GM12878 (cell line): ENCODE measurements around the gene CLVS2. TPM values are rescaled to one million over a fixed set of nuclear protein-coding genes. Genes with fewer than 3 reads are reported as not detected.

ENCODE experiments used
- ATAC-seq: fragments of 200-7000 bp; cut with Tn5 transposase; 3 replicates; pipeline ENCODE4 v1.9.1; 2020; ENCODE audit warnings: mild to moderate bottlenecking, moderate library complexity
- BruUV-seq: library from RNA; stranded (reverse); fragments of 400-500 nt; replicated peaks from 2 replicates; lab custom pipeline; 2021; lab: Mats Ljungman, UMichigan
- CTCF ChIA-PET: fragments of 300-600 bp; sonication (Branson Sonifier 250); formaldehyde crosslinking; extraction: SDS; loops from one replicate; lab custom pipeline; 2021; ENCODE audit warnings: inconsistent platforms; lab: Yijun Ruan, JAX
- POLR2A ChIA-PET: fragments of 350-600 bp; formaldehyde crosslinking; extraction: SDS; loops from one replicate; lab custom pipeline; 2021; ENCODE audit warnings: inconsistent platforms; lab: Charles Lee
- RAD21 ChIA-PET: fragments of 300-600 bp; sonication (Branson Sonifier 250); formaldehyde crosslinking; loops from one replicate; lab custom pipeline; 2023; ENCODE audit warnings: antibody characterized with exemption; ENCODE audit not compliant: unreplicated experiment; lab: Charles Lee
- SMC1A ChIA-PET: fragments of 300-600 bp; sonication (Branson Sonifier 250); formaldehyde crosslinking; loops from one replicate; lab custom pipeline; 2023; ENCODE audit not compliant: unreplicated experiment, uncharacterized antibody; lab: Charles Lee
- DNase-seq: peaks from one replicate; pipeline ENCODE4 v3.0.0-alpha.2; 2011; ENCODE audit warnings: low read depth, low spot score
- FAIRE-seq: peaks from 3 replicates; lab custom pipeline; 2011; peaks lifted over from hg19 to GRCh38; lab: Jason Lieb, UNC
- H2AFZ ChIP-seq: 2 replicates; pipeline ENCODE4 v1.6.0; 2011; ENCODE audit warnings: low read depth, low read length, control low read depth; ENCODE audit not compliant: control insufficient read depth
- H3K27ac ChIP-seq: 2 replicates; pipeline ENCODE4 v1.5.1; 2011; ENCODE audit warnings: control low read depth; ENCODE audit not compliant: control insufficient read depth, insufficient read depth
- H3K27me3 ChIP-seq, 2 experiments: replicated peaks in 1 of 2; 2 replicates each; pipeline versions ENCODE4 v1.6.0 to v1.6.1; 2011; ENCODE audit warnings: low read length in 1 of 2; ENCODE audit not compliant: control insufficient read depth in 2 of 2, insufficient read depth in 2 of 2
- H3K36me3 ChIP-seq, 2 experiments: 2 replicates each; pipeline ENCODE4 v1.5.1; 2011; ENCODE audit warnings: low read length in 1 of 2; ENCODE audit not compliant: control insufficient read depth in 2 of 2, insufficient read depth in 2 of 2
- H3K4me1 ChIP-seq: 2 replicates; pipeline ENCODE4 v1.6.1; 2011; ENCODE audit warnings: mild to moderate bottlenecking, low read length, moderate library complexity, mixed read lengths; ENCODE audit not compliant: control insufficient read depth, insufficient read depth
- H3K4me2 ChIP-seq: 2 replicates; pipeline ENCODE4 v1.6.0; 2011; ENCODE audit warnings: control low read depth; ENCODE audit not compliant: control insufficient read depth, insufficient read depth
- H3K4me3 ChIP-seq: fragments of 200-600 bp; sonication (generic); 2 replicates; pipeline ENCODE4 v1.5.1; 2016
- H3K79me2 ChIP-seq: 2 replicates; pipeline ENCODE4 v1.6.0; 2011; ENCODE audit warnings: low read length; ENCODE audit not compliant: control insufficient read depth, insufficient read depth
- H3K9ac ChIP-seq: 2 replicates; pipeline ENCODE4 v1.8.0; 2011; ENCODE audit warnings: low read length, control low read depth, mixed read lengths; ENCODE audit not compliant: control insufficient read depth, insufficient read depth
- H3K9me3 ChIP-seq: replicated peaks from 3 replicates; pipeline ENCODE4 v1.5.1; 2011; ENCODE audit warnings: mild to moderate bottlenecking, low read length; ENCODE audit not compliant: control insufficient read depth, insufficient read depth
- H4K20me1 ChIP-seq: 2 replicates; pipeline ENCODE4 v1.6.0; 2011; ENCODE audit not compliant: control insufficient read depth, insufficient read depth
- E2F4 ChIP-seq: IDR thresholded peaks from 2 replicates; pipeline ENCODE4 v1.6.1; 2012; ENCODE audit warnings: low read depth, low read length, improper control_type of control experiment
- JUNB ChIP-seq: IDR thresholded peaks from 2 replicates; pipeline ENCODE4 v1.6.1; 2016; ENCODE audit warnings: antibody characterized with exemption, mild to moderate bottlenecking
- KDM1A ChIP-seq: fragments of 200-600 bp; sonication (generic); IDR thresholded peaks from 2 replicates; pipeline ENCODE4 v1.6.1; 2016; ENCODE audit warnings: borderline replicate concordance
- LARP7 ChIP-seq: fragments of 450-650 bp; IDR thresholded peaks from 2 replicates; pipeline ENCODE4 v1.6.1; 2017; ENCODE audit warnings: mild to moderate bottlenecking
- NFXL1 ChIP-seq: fragments of 450-650 bp; IDR thresholded peaks from 2 replicates; pipeline ENCODE4 v1.6.1; 2017; ENCODE audit warnings: antibody characterized with exemption, mild to moderate bottlenecking, borderline replicate concordance
- NR2C1 ChIP-seq: fragments of 450-650 bp; IDR thresholded peaks from 2 replicates; pipeline ENCODE4 v1.6.1; 2017; ENCODE audit warnings: antibody characterized with exemption, mild to moderate bottlenecking, moderate library complexity
- NRF1 ChIP-seq: conservative IDR thresholded peaks from 2 replicates; pipeline ENCODE4 v1.6.1; 2011; ENCODE audit warnings: mild to moderate bottlenecking, low read depth, low read length, improper control_type of control experiment
- PML ChIP-seq: IDR thresholded peaks from 2 replicates; pipeline ENCODE4 v1.6.1; 2012; ENCODE audit warnings: low read length, inconsistent platforms
- POLR2A ChIP-seq: IDR thresholded peaks from 2 replicates; pipeline ENCODE4 v1.6.1; 2011; ENCODE audit warnings: low read depth, mild to moderate bottlenecking, low read length
- POLR2AphosphoS2 ChIP-seq: IDR thresholded peaks from 2 replicates; pipeline ENCODE4 v1.6.1; 2011; ENCODE audit warnings: low read depth, mild to moderate bottlenecking, low read length, improper control_type of control experiment, moderate library complexity
- SIN3A ChIP-seq: IDR thresholded peaks from 2 replicates; pipeline ENCODE4 v1.6.1; 2012; ENCODE audit warnings: low read depth, low read length, improper control_type of control experiment
- SIX5 ChIP-seq: IDR thresholded peaks from 2 replicates; pipeline ENCODE4 v1.6.1; 2011; ENCODE audit warnings: mild to moderate bottlenecking, low read depth, low read length, moderate library complexity; ENCODE audit not compliant: severe bottlenecking
- SMC3 ChIP-seq: IDR thresholded peaks from 2 replicates; pipeline ENCODE4 v1.6.1; 2011; ENCODE audit warnings: low read length, improper control_type of control experiment, borderline replicate concordance
- SP1 ChIP-seq: IDR thresholded peaks from one replicate; pipeline ENCODE4 v1.6.1; 2011; ENCODE audit warnings: low read depth, low read length
- SREBF1 ChIP-seq: IDR thresholded peaks from 2 replicates; pipeline ENCODE4 v1.6.1; 2012; ENCODE audit warnings: mild to moderate bottlenecking, low read length
- SUZ12 ChIP-seq: fragments of 200-600 bp; sonication (generic); IDR thresholded peaks from one replicate; pipeline ENCODE4 v1.6.1; 2018; ENCODE audit warnings: antibody characterized with exemption, mild to moderate bottlenecking; ENCODE audit not compliant: unreplicated experiment
- YBX1 ChIP-seq: fragments of 450-650 bp; IDR thresholded peaks from 2 replicates; pipeline ENCODE4 v1.6.1; 2016; ENCODE audit warnings: antibody characterized with exemption
- YY1 ChIP-seq: IDR thresholded peaks from 2 replicates; pipeline ENCODE4 v1.6.1; 2011; ENCODE audit warnings: low read depth, mild to moderate bottlenecking, low read length
- ZNF274 ChIP-seq: IDR thresholded peaks from one replicate; pipeline ENCODE4 v1.8.0; 2011; ENCODE audit not compliant: insufficient read length, insufficient read depth
- ZZZ3 ChIP-seq: IDR thresholded peaks from 2 replicates; pipeline ENCODE4 v1.6.1; 2011; ENCODE audit warnings: low read depth; ENCODE audit not compliant: control insufficient read depth, insufficient read length
- WGBS: methylation state at CpG from one replicate; pipeline ENCODE4 v1.1.6; 2016; ENCODE audit warnings: low lambda C conversion rate; ENCODE audit not compliant: insufficient replicate concordance, insufficient coverage; ENCODE audit errors: missing lambda C conversion rate; 5-methylcytosine and 5-hydroxymethylcytosine counted together
- in situ Hi-C: fragments of 300-500 bp; cut with MboI; formaldehyde crosslinking; loops from 9 replicates; pipeline ENCODE4 v1.14.3; 2018; ENCODE audit warnings: mixed read lengths
- intact Hi-C: fragments of 100-400 bp; cut with micrococcal nuclease; formaldehyde crosslinking; loops from one replicate; pipeline ENCODE4 v1.14.2; 2022; ENCODE audit not compliant: unreplicated experiment
- polyA plus RNA-seq, 11 experiments: library from polyadenylated mRNA; depleted of rRNA in 4 of 11; unstranded in 6 of 11; stranded (reverse) in 5 of 11; fragments of >200 nt; fragmentation: Nextera tagmentation in 4 of 11; fragmentation: Illumina TruSeq in 1 of 11; extraction: Ambion mirVana in 4 of 11; extraction: Trizol in 1 of 11; gene quantifications; 1 replicate in 1 of 11; 2 replicates in 10 of 11; pipeline versions ENCODE4 v1.2.1 to v1.2.3, GENCODE V29; 2011 to 2016; ENCODE audit warnings: inconsistent platforms in 2 of 11, missing spikeins in 2 of 11, low read depth in 1 of 11
- total RNA-seq, 4 experiments: library from RNA; depleted of rRNA in 3 of 4; stranded (reverse); fragments of >200 nt in 3 of 4; fragmentation: Illumina TruSeq in 1 of 4; extraction: Trizol in 1 of 4; gene quantifications; 2 replicates each; pipeline versions ENCODE4 v1.2.1 to v1.2.3, GENCODE V29; 2013 to 2021

The CLVS2 gene
- total and polyA plus RNA-seq, 10 of the 15 experiments (the other 5 are each of a cell fraction or from before 2014, with no cell fraction given): not detected

DNA sequence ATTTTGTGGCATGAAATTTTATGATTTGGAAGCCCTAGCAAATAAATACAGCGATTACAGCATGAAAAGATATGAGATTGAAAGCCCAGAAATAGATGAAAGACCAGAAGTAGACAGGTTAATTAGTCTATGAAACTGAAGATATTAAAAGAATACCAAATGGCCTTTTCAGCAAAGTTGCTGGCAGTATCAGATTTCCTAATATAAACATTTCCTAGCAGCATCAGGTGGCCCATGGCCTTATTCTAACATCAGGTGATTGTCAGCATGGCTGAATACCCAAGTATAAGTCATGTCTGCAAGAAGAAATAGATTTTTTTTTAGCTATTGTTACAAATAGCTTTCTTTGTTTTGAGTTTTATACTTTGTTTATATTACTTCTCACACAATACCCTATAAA lies 93.2 kb downstream of the CLVS2 start:
- no peak overlapping the region for H3K9ac ChIP-seq
- H3K27me3 ChIP-seq: no peaks in the 10 kb centered on the region
- H3K4me1 ChIP-seq: no peaks in the 10 kb centered on the region
- in situ Hi-C loops: no loop called here
- WGBS: 0% methylated on average over 1 of the region's 1 CpG
- no peaks in the 10 kb centered on the region for H3K79me2 ChIP-seq
- no peak overlapping the region for H3K4me3 ChIP-seq
- ChIA-PET POLR2A (no interaction called here), RAD21 (no interaction called here), SMC1A (interaction anchor here (0.6 to 1.4 kb wide), 2 partner anchors 219 to 561 kb away, joined by 3 to 4 read pairs; no protein-coding TSS in a partner anchor), CTCF (no interaction called here)
- ATAC-seq: no peak
- DNase-seq: no peak
- TF ChIP-seq NFXL1 (no peak), SMC3 (no peak), SP1 (no peak), ZNF274 (no peak), POLR2AphosphoS2 (no peak), JUNB (no peak), POLR2A (no peak), ZZZ3 (no peak), KDM1A (no peak), SIX5 (no peak), LARP7 (no peak), PML (no peak), NR2C1 (no peak), SUZ12 (no peak), E2F4 (no peak), NRF1 (no peak), SREBF1 (no peak), SIN3A (no peak), YY1 (no peak), YBX1 (no peak)
- no peaks in the 10 kb centered on the region for H3K9me3 ChIP-seq
- no peaks in the 10 kb centered on the region for H3K36me3 ChIP-seq
- BruUV-seq: no TSS peak
- H4K20me1 ChIP-seq: no peaks in the 10 kb centered on the region
- FAIRE-seq: no peak
- no peak overlapping the region for H3K27ac ChIP-seq
- H3K4me2 ChIP-seq: no peak overlapping the region
- intact Hi-C loops: no loop called here
- H2AFZ ChIP-seq: no peak overlapping the region
